HEK293 (cell line): ENCODE results near the gene MTUS2.

Experiments used
- CTCF ChIA-PET: fragments of 350-600 bp; formaldehyde crosslinking; extraction: SDS; loops from one replicate; lab custom pipeline; 2021; ENCODE audit warnings: antibody characterized with exemption; lab: Yijun Ruan, JAX
- POLR2A ChIA-PET: fragments of 300-600 bp; formaldehyde crosslinking; extraction: SDS; loops from one replicate; lab custom pipeline; 2020; ENCODE audit warnings: antibody characterized with exemption, inconsistent platforms; lab: Yijun Ruan, JAX
- H3K27ac ChIP-seq: fragments of 200-500 bp; sonication (Bioruptor generic); 2 replicates; pipeline ENCODE4 v1.5.1; 2014; ENCODE audit warnings: low read depth, low read length, control low read depth, inconsistent platforms; ENCODE audit errors: extremely low read depth
- H3K36me3 ChIP-seq, 2 experiments: fragments of 200-500 bp in 1 of 2; sonication (Bioruptor generic) in 1 of 2; 1 replicate in 1 of 2; 2 replicates in 1 of 2; pipeline ENCODE4 v1.5.1; 2014 to 2017; ENCODE audit warnings: inconsistent platforms in 2 of 2, low read length in 2 of 2; ENCODE audit not compliant: control insufficient read depth in 2 of 2, insufficient read depth in 1 of 2
- H3K4me1 ChIP-seq: fragments of 200-500 bp; sonication (Bioruptor generic); 2 replicates; pipeline ENCODE4 v1.5.1; 2014; ENCODE audit warnings: mild to moderate bottlenecking, low read length, inconsistent platforms; ENCODE audit not compliant: control insufficient read depth, insufficient read depth
- H3K4me3 ChIP-seq: 2 replicates; pipeline ENCODE4 v1.5.1; 2011; ENCODE audit warnings: low read depth, mild to moderate bottlenecking, control low read depth, low read length, moderate library complexity
- H3K9me3 ChIP-seq: fragments of 200-500 bp; sonication (Bioruptor generic); 2 replicates; pipeline ENCODE4 v1.5.1; 2014; ENCODE audit warnings: low read depth, low read length, inconsistent platforms; ENCODE audit not compliant: control insufficient read depth, insufficient read depth
- GLI4 ChIP-seq: fragments of 450-650 bp; formaldehyde crosslinking; IDR thresholded peaks from 2 replicates; pipeline ENCODE4 v1.5.1; 2016; ENCODE audit warnings: missing biosample characterization, missing genetic modification characterization
- HOXA7 ChIP-seq: sonication (generic); formaldehyde crosslinking; IDR thresholded peaks from 2 replicates; pipeline ENCODE4 v1.8.1; 2022; ENCODE audit warnings: missing genetic modification reagents, borderline replicate concordance
- PRDM10 ChIP-seq: fragments of 450-650 bp; formaldehyde crosslinking; IDR thresholded peaks from 2 replicates; pipeline ENCODE4 v1.5.1; 2016; ENCODE audit warnings: missing biosample characterization, missing genetic modification characterization
- PRDM6 ChIP-seq: fragments of 450-650 bp; formaldehyde crosslinking; IDR thresholded peaks from 2 replicates; pipeline ENCODE4 v1.5.1; 2017; ENCODE audit warnings: missing biosample characterization, missing genetic modification characterization
- SCRT1 ChIP-seq: fragments of 450-650 bp; formaldehyde crosslinking; IDR thresholded peaks from 2 replicates; pipeline ENCODE4 v1.5.1; 2016; ENCODE audit warnings: missing biosample characterization, missing genetic modification characterization, borderline replicate concordance
- TCF7L2 ChIP-seq: IDR thresholded peaks from 2 replicates; pipeline ENCODE4 v1.6.1; 2011; ENCODE audit warnings: low read depth, mild to moderate bottlenecking, inconsistent platforms, low read length, moderate library complexity, borderline replicate concordance
- ZBTB10 ChIP-seq: fragments of 450-650 bp; formaldehyde crosslinking; IDR thresholded peaks from 2 replicates; pipeline ENCODE4 v1.5.1; 2016; ENCODE audit warnings: missing biosample characterization, missing genetic modification characterization
- ZBTB49 ChIP-seq: fragments of 450-650 bp; formaldehyde crosslinking; IDR thresholded peaks from 2 replicates; pipeline ENCODE4 v1.5.1; 2016; ENCODE audit warnings: missing biosample characterization, missing genetic modification characterization, low read depth
- ZNF174 ChIP-seq: fragments of 450-650 bp; formaldehyde crosslinking; IDR thresholded peaks from 2 replicates; pipeline ENCODE4 v1.5.0; 2017; ENCODE audit warnings: missing biosample characterization, mild to moderate bottlenecking, missing genetic modification characterization
- ZNF18 ChIP-seq: fragments of 450-650 bp; formaldehyde crosslinking; IDR thresholded peaks from 2 replicates; pipeline ENCODE4 v1.5.1; 2016; ENCODE audit warnings: missing biosample characterization, missing genetic modification characterization
- ZNF341 ChIP-seq: fragments of 450-650 bp; formaldehyde crosslinking; IDR thresholded peaks from 2 replicates; pipeline ENCODE4; 2016; ENCODE audit warnings: low read depth, missing biosample characterization, missing genetic modification characterization
- ZNF404 ChIP-seq: fragments of 450-650 bp; formaldehyde crosslinking; IDR thresholded peaks from 2 replicates; pipeline ENCODE4 v1.5.1; 2017; ENCODE audit warnings: missing biosample characterization, missing genetic modification characterization
- ZNF544 ChIP-seq: fragments of 450-650 bp; formaldehyde crosslinking; IDR thresholded peaks from 2 replicates; pipeline ENCODE4 v1.5.0; 2017; ENCODE audit warnings: missing biosample characterization, missing genetic modification characterization
- ZNF555 ChIP-seq: fragments of 450-650 bp; formaldehyde crosslinking; conservative IDR thresholded peaks from 2 replicates; pipeline ENCODE4 v1.5.1; 2017; ENCODE audit warnings: missing biosample characterization, mild to moderate bottlenecking, missing genetic modification characterization, inconsistent platforms

The MTUS2 gene

GRCh38 chr13:29039212-29039611 is 219.1 kb downstream of the MTUS2 start (continued):
- TF ChIP-seq PRDM6 (tag by site-specific recombination) (no peak), PRDM10 (tag by site-specific recombination) (no peak), ZBTB10 (tag by site-specific recombination) (no peak), GLI4 (no peak)

- Histone ChIP-seq H3K9me3 (no peaks in the 10 kb centered on the region), H3K36me3 (no peaks in the 10 kb centered on the region), H3K27ac (no peak overlapping the region)
- TF ChIP-seq TCF7L2 (no peak), ZNF18 (tag by site-specific recombination) (no peak), PRDM10 (tag by site-specific recombination) (no peak), ZBTB49 (no peak), HOXA7 (no peak), ZBTB10 (tag by site-specific recombination) (no peak), SCRT1 (tag by site-specific recombination) (no peak), ZNF404 (tag by site-specific recombination) (no peak), ZNF341 (tag by site-specific recombination) (no peak), ZNF174 (tag by site-specific recombination) (no peak), ZNF555 (no peak), ZNF544 (tag by site-specific recombination) (no peak)
- TF ChIP-seq, all 188 proteins: peak for 0
- no peaks in the 10 kb centered on the region for H3K4me1 ChIP-seq
- ChIA-PET POLR2A (no interaction called here), CTCF (no interaction called here)
- no peak overlapping the region for H3K4me3 ChIP-seq
Measured at GRCh38 chr13:29046588-29046987, 226.4 kb downstream of the MTUS2 start.
